Measurements from ENCODE around the gene TFPI. TPM values are rescaled to one million over a fixed set of nuclear protein-coding genes. Genes with fewer than 3 reads are reported as not detected.
"Not testable (repeated sequence)": the region's sequence is repeated elsewhere in the genome, so short reads cannot be mapped to it uniquely, and the experiment has no call there.

Gene TFPI
- total RNA-seq, 1 donor from 2014 or later = 0.59 TPM

DNA sequence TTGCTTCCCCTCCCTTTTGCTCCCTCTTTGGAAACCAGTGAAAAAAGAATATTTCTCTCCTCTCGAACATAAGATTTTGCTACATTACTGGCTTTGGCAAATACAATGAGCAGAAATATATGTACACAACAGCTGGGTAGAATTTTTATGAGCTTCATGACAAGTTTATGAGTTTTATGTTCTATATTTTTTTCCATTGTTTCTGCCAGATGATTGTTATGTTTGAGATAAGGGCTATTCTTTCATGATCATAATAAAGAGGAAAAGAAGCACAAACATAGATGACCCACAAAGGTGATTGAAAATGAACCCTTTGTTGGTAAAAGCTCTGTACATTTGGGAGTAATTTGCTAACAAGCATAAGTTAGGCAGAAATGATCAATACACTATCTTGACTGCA lies 14.8 kb upstream of the TFPI start:
- no peaks in the 10 kb centered on the region for H3K36me3 Mint-ChIP-seq (ENCODE audit: unreplicated experiment)
- DNase-seq = no peak
- H3K4me1 Mint-ChIP-seq (ENCODE audit: low read depth, unreplicated experiment) = peaks cover 9% of the 10 kb centered on the region
- peak overlapping the region; percentile 1 for H3K27ac Mint-ChIP-seq (ENCODE audit: unreplicated experiment)
- H3K4me3 Mint-ChIP-seq (ENCODE audit: unreplicated experiment) = no peak overlapping the region
- H3K27me3 Mint-ChIP-seq (ENCODE audit: unreplicated experiment) = peaks cover 1% of the 10 kb centered on the region
- no peak for TF ChIP-seq CTCF (IDR thresholded peaks at IDR 0.05; ENCODE audit: partially characterized antibody, unreplicated experiment)
- no peaks in the 10 kb centered on the region for H3K9me3 Mint-ChIP-seq (ENCODE audit: unreplicated experiment)

DNA sequence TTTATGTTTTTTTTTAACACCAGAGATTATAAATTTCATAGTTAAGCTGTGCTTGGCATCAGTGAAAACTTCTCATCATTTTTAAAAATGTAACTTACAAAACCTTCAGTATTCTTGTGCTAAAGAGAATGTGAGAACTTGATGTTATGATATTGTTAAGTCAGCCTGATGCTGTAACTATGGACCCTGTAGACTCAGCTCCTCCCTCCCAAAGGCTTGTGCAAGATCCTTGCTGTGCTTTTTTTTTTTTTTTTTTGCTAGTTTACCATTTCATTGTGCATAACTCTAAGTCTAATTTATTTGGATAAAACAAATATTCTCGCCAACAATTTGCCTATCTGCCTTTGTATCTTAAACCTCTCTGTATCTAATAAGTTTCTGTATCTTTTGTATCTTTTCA lies 12.9 kb upstream of the TFPI start:
- H3K9me3 Mint-ChIP-seq (ENCODE audit: unreplicated experiment) = no peaks in the 10 kb centered on the region
- H3K27me3 Mint-ChIP-seq (ENCODE audit: unreplicated experiment) = no peaks in the 10 kb centered on the region
- no peak overlapping the region for H3K4me3 Mint-ChIP-seq (ENCODE audit: unreplicated experiment)
- H3K36me3 Mint-ChIP-seq (ENCODE audit: unreplicated experiment) = no peaks in the 10 kb centered on the region
- H3K4me1 Mint-ChIP-seq (ENCODE audit: low read depth, unreplicated experiment) = peaks cover 9% of the 10 kb centered on the region
- TF ChIP-seq CTCF (IDR thresholded peaks at IDR 0.05; ENCODE audit: partially characterized antibody, unreplicated experiment) = no peak
- DNase-seq = no peak
- no peak overlapping the region for H3K27ac Mint-ChIP-seq (ENCODE audit: unreplicated experiment)

- no peaks in the 10 kb centered on the region for H3K9me3 Mint-ChIP-seq (ENCODE audit: unreplicated experiment)
- H3K27me3 Mint-ChIP-seq (ENCODE audit: unreplicated experiment) = no peaks in the 10 kb centered on the region
- TF ChIP-seq CTCF (IDR thresholded peaks at IDR 0.05; ENCODE audit: partially characterized antibody, unreplicated experiment) = no peak
Observed at GRCh38 chr2:187566712-187567111, 12.5 kb upstream of the TFPI start.

DNA sequence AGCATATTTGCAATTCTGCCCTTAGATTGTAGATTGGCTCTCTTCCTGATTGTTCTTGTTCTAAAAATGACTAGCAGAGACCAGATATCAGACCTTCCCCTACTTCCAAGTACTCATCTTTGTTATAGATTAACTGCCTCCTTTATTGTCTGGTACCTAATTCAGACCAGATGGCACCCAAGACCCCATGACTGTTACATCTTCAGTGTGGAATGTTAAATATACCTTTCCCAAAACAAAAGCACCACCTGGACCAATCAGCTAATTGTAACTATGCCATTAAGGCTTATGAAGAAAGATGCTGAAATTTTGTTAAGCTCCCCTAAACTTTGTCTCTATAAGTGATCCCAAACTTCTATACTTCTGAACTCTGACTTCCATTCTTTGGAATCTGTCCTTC lies 12.0 kb upstream of the TFPI start:
- no peak for TF ChIP-seq CTCF (IDR thresholded peaks at IDR 0.05; ENCODE audit: partially characterized antibody, unreplicated experiment)
- DNase-seq = no peak
- H3K27ac Mint-ChIP-seq (ENCODE audit: unreplicated experiment) = no peak overlapping the region
- no peaks in the 10 kb centered on the region for H3K9me3 Mint-ChIP-seq (ENCODE audit: unreplicated experiment)
- no peaks in the 10 kb centered on the region for H3K27me3 Mint-ChIP-seq (ENCODE audit: unreplicated experiment)
- H3K4me3 Mint-ChIP-seq (ENCODE audit: unreplicated experiment) = no peak overlapping the region
- no peaks in the 10 kb centered on the region for H3K36me3 Mint-ChIP-seq (ENCODE audit: unreplicated experiment)
- H3K4me1 Mint-ChIP-seq (ENCODE audit: low read depth, unreplicated experiment) = peaks cover 9% of the 10 kb centered on the region

More at GRCh38 chr2:187566712-187567111, 12.5 kb upstream of the TFPI start:
- peaks cover 9% of the 10 kb centered on the region for H3K4me1 Mint-ChIP-seq (ENCODE audit: low read depth, unreplicated experiment)
- no peak overlapping the region for H3K4me3 Mint-ChIP-seq (ENCODE audit: unreplicated experiment)
- no peak overlapping the region for H3K27ac Mint-ChIP-seq (ENCODE audit: unreplicated experiment)
- no peak for DNase-seq
- H3K36me3 Mint-ChIP-seq (ENCODE audit: unreplicated experiment) = no peaks in the 10 kb centered on the region

GRCh38 chr2:187565618-187566017 lies 11.4 kb upstream of the TFPI start:
- H3K27me3 Mint-ChIP-seq (ENCODE audit: unreplicated experiment); H3K36me3 Mint-ChIP-seq (ENCODE audit: unreplicated experiment); H3K9me3 Mint-ChIP-seq (ENCODE audit: unreplicated experiment); H3K27ac Mint-ChIP-seq (ENCODE audit: unreplicated experiment); H3K4me1 Mint-ChIP-seq (ENCODE audit: low read depth, unreplicated experiment); DNase-seq; H3K4me3 Mint-ChIP-seq (ENCODE audit: unreplicated experiment): not testable (repeated sequence)

- not testable (repeated sequence) for H3K36me3 Mint-ChIP-seq (ENCODE audit: unreplicated experiment); H3K4me1 Mint-ChIP-seq (ENCODE audit: low read depth, unreplicated experiment); DNase-seq; H3K4me3 Mint-ChIP-seq (ENCODE audit: unreplicated experiment); H3K27me3 Mint-ChIP-seq (ENCODE audit: unreplicated experiment); H3K9me3 Mint-ChIP-seq (ENCODE audit: unreplicated experiment); H3K27ac Mint-ChIP-seq (ENCODE audit: unreplicated experiment)
Observed at GRCh38 chr2:187556493-187556892, 2.3 kb upstream of the TFPI start.
